Mesodermal cell (in vitro differentiated cells): ENCODE measurements around the gene RPGRIP1.
A peak's percentile ranks its signal among the peaks of the same experiment; 100 is the strongest.
"Not testable (repeated sequence)": the region's sequence is repeated elsewhere in the genome, so short reads cannot be mapped to it uniquely, and the experiment has no call there.

Experiments used
- H3K27ac ChIP-seq: 2 replicates; pipeline ENCODE4 v1.7.0; 2013; ENCODE audit warnings: mild to moderate bottlenecking, low read depth, low read length, moderate library complexity; ENCODE audit not compliant: severe bottlenecking
- H3K36me3 ChIP-seq: 2 replicates; pipeline ENCODE4 v1.7.1; 2013; ENCODE audit warnings: mild to moderate bottlenecking, low read length, moderate library complexity; ENCODE audit not compliant: control insufficient read depth, insufficient read depth
- H3K4me1 ChIP-seq: one replicate; pipeline ENCODE4 v1.7.1; 2013; ENCODE audit warnings: mild to moderate bottlenecking, low read length; ENCODE audit not compliant: insufficient read depth, control insufficient read depth, poor library complexity, severe bottlenecking
- H3K4me3 ChIP-seq: 2 replicates; pipeline ENCODE4 v1.7.0; 2013; ENCODE audit warnings: low read length, control low read depth, mild to moderate bottlenecking; ENCODE audit not compliant: insufficient read depth, poor library complexity, severe bottlenecking; ENCODE audit errors: extremely low read depth
- H3K9me3 ChIP-seq: 2 replicates; pipeline ENCODE4 v1.7.1; 2013; ENCODE audit warnings: mild to moderate bottlenecking, low read length, moderate library complexity; ENCODE audit not compliant: control insufficient read depth
- WGBS, 2 experiments: methylation state at CpG; one replicate each; pipeline ENCODE4 v1.1.5; 2013; ENCODE audit warnings: missing lambda C conversion rate in 2 of 2; ENCODE audit not compliant: insufficient coverage in 2 of 2; 5-methylcytosine and 5-hydroxymethylcytosine counted together

RPGRIP1 gene

DNA sequence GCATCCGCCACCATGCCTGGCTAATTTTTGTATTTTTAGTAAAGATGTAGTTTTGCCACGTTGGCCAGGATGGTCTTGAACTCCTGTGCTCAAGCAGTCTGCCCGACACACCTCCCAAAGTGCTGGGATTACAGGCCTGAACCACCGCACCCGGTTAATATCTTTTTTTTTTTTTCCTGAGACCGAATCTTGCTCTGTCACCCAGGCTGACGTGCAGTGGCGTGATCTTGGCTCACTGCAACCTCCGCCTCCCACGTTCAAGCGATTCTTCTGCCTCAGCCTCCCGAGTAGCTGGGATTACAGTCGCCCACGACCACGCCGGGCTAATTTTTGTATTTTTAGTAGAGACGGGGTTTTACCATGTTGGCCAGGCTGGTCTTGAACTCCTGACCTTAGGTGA is 7.2 kb upstream of the RPGRIP1 start:
- H3K36me3 ChIP-seq: peaks cover 11% of the 10 kb centered on the region
- not testable (repeated sequence) for H3K4me3 ChIP-seq, H3K4me1 ChIP-seq, H3K9me3 ChIP-seq, H3K27ac ChIP-seq
- 88 to 92% methylated on average over 15 of the region's 17 CpGs for WGBS, 2 experiments

DNA sequence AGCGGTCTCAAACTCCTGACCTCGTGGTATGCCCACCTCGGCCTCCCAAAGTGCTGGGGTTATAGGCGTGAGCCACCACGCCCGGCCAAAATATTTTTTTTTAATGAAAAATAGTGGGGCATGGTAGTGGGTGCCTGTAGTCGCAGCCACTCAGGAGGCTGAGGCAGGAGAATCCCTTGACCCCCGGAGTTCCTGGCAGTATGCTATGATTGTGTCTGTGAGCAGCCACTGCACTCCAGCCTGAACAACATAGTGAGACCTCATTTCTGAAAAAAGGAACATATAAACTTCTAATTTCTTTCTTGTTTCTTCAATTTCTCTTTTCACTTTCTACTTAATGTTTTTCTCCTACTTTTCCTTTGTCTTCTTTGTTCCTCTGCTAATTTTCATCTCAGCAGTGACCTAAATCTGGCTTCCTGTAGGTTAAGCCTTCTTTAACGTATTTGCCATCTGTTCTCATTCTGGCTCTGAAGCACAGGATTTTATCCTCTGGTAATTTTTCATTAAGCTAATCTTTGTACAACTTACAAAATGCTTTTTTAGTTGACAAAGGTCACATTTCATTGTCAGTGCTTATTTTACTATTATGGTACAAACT is 4.5 kb upstream of the RPGRIP1 start:
- Histone ChIP-seq H3K4me3 (no peak overlapping the region), H3K9me3 (no peaks in the 10 kb centered on the region), H3K4me1 (no peaks in the 10 kb centered on the region), H3K36me3 (no peaks in the 10 kb centered on the region), H3K27ac (no peak overlapping the region)
- WGBS, 2 experiments: 87 to 91% methylated on average over 4 to 8 of the region's 9 CpGs

- WGBS, 2 experiments: 77 to 93% methylated on average over 3 to 4 of the region's 4 CpGs
- no peaks in the 10 kb centered on the region for H3K36me3 ChIP-seq
- H3K4me1 ChIP-seq: no peaks in the 10 kb centered on the region
- no peak overlapping the region for H3K27ac ChIP-seq
- no peak overlapping the region for H3K4me3 ChIP-seq
- H3K9me3 ChIP-seq: no peaks in the 10 kb centered on the region
Observed at GRCh38 chr14:21278632-21279031, 1.3 kb upstream of the RPGRIP1 start.

- not testable (repeated sequence) for H3K36me3 ChIP-seq, H3K4me3 ChIP-seq, H3K27ac ChIP-seq, H3K4me1 ChIP-seq, H3K9me3 ChIP-seq
- WGBS, 2 experiments: 80 to 96% methylated on average over 6 to 7 of the region's 8 CpGs
Observed at GRCh38 chr14:21281917-21282316, 2.0 kb downstream of the RPGRIP1 start.

- H3K4me1 ChIP-seq, H3K4me3 ChIP-seq, H3K36me3 ChIP-seq, H3K27ac ChIP-seq, H3K9me3 ChIP-seq: not testable (repeated sequence)
- 90 to 92% methylated on average over 2 of the region's 2 CpGs for WGBS, 2 experiments
Observed at GRCh38 chr14:21286516-21286915, 6.6 kb downstream of the RPGRIP1 start.

DNA sequence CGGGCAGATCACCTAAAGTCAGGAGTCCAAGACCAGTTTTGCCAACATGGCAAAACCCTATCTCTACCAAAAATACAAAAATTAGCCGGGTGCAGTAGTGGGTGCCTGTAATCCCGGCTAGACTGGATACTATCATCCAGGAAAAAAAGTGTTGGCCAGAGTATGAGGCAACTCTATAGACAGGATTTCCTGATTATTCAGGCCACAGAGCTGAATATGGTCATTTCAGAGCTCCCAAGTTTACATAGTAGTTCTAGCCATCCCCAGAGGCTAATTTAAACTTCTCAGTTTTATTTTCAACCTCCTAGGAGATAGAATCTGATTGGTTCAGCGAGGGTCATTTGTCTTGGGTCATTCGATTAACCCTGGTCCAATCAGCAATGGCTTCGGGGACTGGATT is 7.3 kb downstream of the RPGRIP1 start:
- H3K27ac ChIP-seq: no peak overlapping the region
- H3K4me3 ChIP-seq: no peak overlapping the region
- 91 to 98% methylated on average over 3 to 6 of the region's 6 CpGs for WGBS, 2 experiments
- no peaks in the 10 kb centered on the region for H3K4me1 ChIP-seq
- H3K9me3 ChIP-seq: no peaks in the 10 kb centered on the region
- no peaks in the 10 kb centered on the region for H3K36me3 ChIP-seq

DNA sequence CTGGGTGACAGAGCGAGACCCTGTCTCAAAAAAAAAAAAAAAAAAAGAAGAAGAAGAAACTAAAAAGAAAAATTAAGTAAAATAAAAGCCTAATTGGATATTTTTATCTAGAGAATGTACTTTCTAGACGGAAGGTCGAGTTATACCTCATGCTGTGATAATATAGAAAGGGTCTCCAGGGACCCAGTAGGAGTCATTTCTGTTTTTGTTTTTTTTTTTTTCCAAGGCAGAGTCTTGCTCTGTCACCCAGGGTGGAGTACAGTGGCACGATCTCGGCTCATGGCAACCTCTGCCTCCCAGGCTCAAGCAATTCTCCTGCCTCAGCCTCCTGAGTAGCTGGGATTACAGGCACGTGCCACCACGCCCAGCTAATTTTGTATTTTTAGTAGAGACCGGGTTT is 14.1 kb downstream of the RPGRIP1 start:
- not testable (repeated sequence) for H3K4me3 ChIP-seq, H3K36me3 ChIP-seq, H3K4me1 ChIP-seq, H3K9me3 ChIP-seq, H3K27ac ChIP-seq
- WGBS, 2 experiments: 89 to 96% methylated on average over 5 to 7 of the region's 8 CpGs

GRCh38 chr14:21298358-21298757 is 18.5 kb downstream of the RPGRIP1 start:
- 88 to 91% methylated on average over 12 of the region's 12 CpGs for WGBS, 2 experiments
- no peaks in the 10 kb centered on the region for H3K4me1 ChIP-seq
- H3K36me3 ChIP-seq: no peaks in the 10 kb centered on the region
- no peaks in the 10 kb centered on the region for H3K9me3 ChIP-seq
- no peak overlapping the region for H3K27ac ChIP-seq
- no peak overlapping the region for H3K4me3 ChIP-seq

DNA sequence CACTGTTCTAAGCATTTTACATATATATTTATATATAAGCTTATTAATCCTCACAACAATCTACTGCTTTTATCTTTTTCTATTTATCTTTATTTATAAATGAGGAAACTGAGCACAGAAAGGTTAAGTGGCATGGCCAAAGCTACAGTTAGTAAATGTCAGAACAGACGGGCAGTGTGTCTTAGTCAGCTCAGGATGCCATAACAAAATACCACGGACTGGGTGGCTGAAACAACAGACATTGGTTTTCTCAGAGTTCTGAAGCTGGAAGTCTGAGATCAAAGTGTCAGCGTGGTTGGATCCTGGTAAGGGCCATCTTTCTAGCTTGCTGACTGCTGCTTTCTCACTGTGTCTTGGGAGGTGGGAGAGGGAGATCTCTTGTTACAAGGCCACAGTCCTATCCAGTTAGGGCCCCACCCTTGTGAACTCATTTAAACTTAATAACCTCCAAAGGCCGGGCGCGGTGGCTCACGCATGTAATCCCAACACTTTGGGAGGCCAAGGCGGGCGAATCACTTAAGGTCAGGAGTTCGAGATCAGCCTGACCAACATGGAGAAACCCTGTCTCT is 19.8 kb downstream of the RPGRIP1 start:
- no peaks in the 10 kb centered on the region for H3K4me1 ChIP-seq
- no peak overlapping the region for H3K4me3 ChIP-seq
- no peaks in the 10 kb centered on the region for H3K9me3 ChIP-seq
- H3K27ac ChIP-seq: no peak overlapping the region
- 69 to 83% methylated on average over 6 of the region's 10 CpGs for WGBS, 2 experiments
- no peaks in the 10 kb centered on the region for H3K36me3 ChIP-seq

DNA sequence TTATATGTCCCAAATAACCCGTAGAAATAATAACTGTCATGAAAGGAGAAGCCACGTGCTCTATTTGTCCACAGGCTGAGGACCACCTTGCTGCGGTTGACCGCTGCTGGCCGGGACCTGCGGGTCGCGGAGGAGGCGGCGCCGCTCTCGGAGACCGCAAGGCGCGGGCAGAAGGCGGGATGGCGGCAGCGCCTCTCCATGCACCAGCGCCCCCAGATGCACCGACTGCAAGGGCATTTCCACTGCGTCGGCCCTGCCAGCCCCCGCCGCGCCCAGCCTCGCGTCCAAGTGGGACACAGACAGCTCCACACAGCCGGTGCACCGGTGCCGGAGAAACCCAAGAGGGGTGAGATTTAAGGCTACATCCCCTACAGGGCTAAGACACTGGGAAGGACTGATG is 21.0 kb downstream of the RPGRIP1 start:
- no peak overlapping the region for H3K27ac ChIP-seq
- peak overlapping the region; percentile 17 for H3K4me3 ChIP-seq
- H3K36me3 ChIP-seq: no peaks in the 10 kb centered on the region
- no peaks in the 10 kb centered on the region for H3K4me1 ChIP-seq
- WGBS, 2 experiments: 4 to 5% methylated on average over 25 to 29 of the region's 30 CpGs
- no peaks in the 10 kb centered on the region for H3K9me3 ChIP-seq

- Histone ChIP-seq H3K4me1 (no peaks in the 10 kb centered on the region), H3K4me3 (no peak overlapping the region), H3K9me3 (no peaks in the 10 kb centered on the region), H3K27ac (no peak overlapping the region), H3K36me3 (no peaks in the 10 kb centered on the region)
- WGBS, 2 experiments: 90 to 92% methylated on average over 6 of the region's 8 CpGs
Observed at GRCh38 chr14:21302013-21302835, 22.3 kb downstream of the RPGRIP1 start.
